Liver (tissue), 9 donors: ENCODE measurements around the gene SLC2A1. TPM values are rescaled to one million over a fixed set of nuclear protein-coding genes. Genes with fewer than 3 reads are reported as not detected.

Source experiments
- DNase-seq: peaks from one replicate; pipeline ENCODE4 v3.0.0-alpha.2; 2017; ENCODE audit warnings: low spot score
- H3K27ac ChIP-seq, 2 donors: one replicate each; pipeline ENCODE4 v1.7.0; 2013; ENCODE audit warnings: inconsistent platforms in 2 of 2, low read length in 2 of 2, control low read depth in 1 of 2, low read depth in 1 of 2, mild to moderate bottlenecking in 1 of 2
- H3K27me3 ChIP-seq, 4 donors: one replicate each; pipeline versions ENCODE4 v1.6.1 to v1.7.0; 2013; ENCODE audit warnings: low read length in 3 of 4, inconsistent platforms in 1 of 4, mild to moderate bottlenecking in 1 of 4, moderate library complexity in 1 of 4; ENCODE audit not compliant: control insufficient read depth in 4 of 4, insufficient read depth in 4 of 4
- H3K36me3 ChIP-seq, 4 donors: one replicate each; pipeline versions ENCODE4 v1.6.1 to v1.7.0; 2013; ENCODE audit warnings: low read length in 3 of 4, mild to moderate bottlenecking in 3 of 4, low read depth in 1 of 4, moderate library complexity in 1 of 4; ENCODE audit not compliant: control insufficient read depth in 4 of 4, insufficient read depth in 3 of 4
- H3K4me1 ChIP-seq, 4 donors: one replicate each; pipeline versions ENCODE4 v1.6.1 to v1.7.0; 2013; ENCODE audit warnings: low read length in 3 of 4, mild to moderate bottlenecking in 3 of 4, moderate library complexity in 1 of 4; ENCODE audit not compliant: control insufficient read depth in 4 of 4, insufficient read depth in 4 of 4
- H3K4me3 ChIP-seq, 3 donors: one replicate each; pipeline versions ENCODE4 v1.6.1 to v1.7.0; 2013; ENCODE audit warnings: low read length in 3 of 3, control low read depth in 1 of 3, low read depth in 1 of 3, mild to moderate bottlenecking in 1 of 3
- H3K9ac ChIP-seq, 2 donors: one replicate each; pipeline ENCODE4 v1.7.0; 2013; ENCODE audit warnings: low read length in 2 of 2, mild to moderate bottlenecking in 2 of 2, moderate library complexity in 2 of 2, control low read depth in 1 of 2, low read depth in 1 of 2
- H3K9me3 ChIP-seq, 4 donors: one replicate each; pipeline versions ENCODE4 v1.6.1 to v1.7.0; 2013; ENCODE audit warnings: low read length in 3 of 4; ENCODE audit not compliant: control insufficient read depth in 4 of 4
- ATF3 ChIP-seq: IDR thresholded peaks from 2 replicates; pipeline ENCODE4 v1.6.1; 2016; ENCODE audit warnings: antibody characterized with exemption
- EGR1 ChIP-seq, 2 donors: IDR thresholded peaks; 2 replicates each; pipeline ENCODE4 v1.6.1; 2016 to 2018; ENCODE audit warnings: antibody characterized with exemption in 2 of 2, low read depth in 2 of 2
- FOXA1 ChIP-seq: IDR thresholded peaks from 2 replicates; pipeline ENCODE4 v1.6.1; 2016; ENCODE audit warnings: antibody characterized with exemption
- FOXA2 ChIP-seq: IDR thresholded peaks from 2 replicates; pipeline ENCODE4 v1.6.1; 2016; ENCODE audit warnings: antibody characterized with exemption
- HNF4A ChIP-seq, 2 donors: conservative IDR thresholded peaks; 2 replicates each; pipeline ENCODE4 v1.6.1; 2016; ENCODE audit warnings: antibody characterized with exemption in 2 of 2, mild to moderate bottlenecking in 2 of 2
- HNF4G ChIP-seq: IDR thresholded peaks from 2 replicates; pipeline ENCODE4 v1.6.1; 2016; ENCODE audit warnings: antibody characterized with exemption
- MAX ChIP-seq: IDR thresholded peaks from 2 replicates; pipeline ENCODE4 v1.6.1; 2016; ENCODE audit warnings: antibody characterized with exemption
- NR2F2 ChIP-seq: IDR thresholded peaks from 2 replicates; pipeline ENCODE4 v1.6.1; 2016; ENCODE audit warnings: antibody characterized with exemption
- REST ChIP-seq: IDR thresholded peaks from 2 replicates; pipeline ENCODE4 v1.6.1; 2016; ENCODE audit warnings: antibody characterized with exemption, mild to moderate bottlenecking
- SP1 ChIP-seq: IDR thresholded peaks from 2 replicates; pipeline ENCODE4 v1.6.1; 2018; ENCODE audit warnings: antibody characterized with exemption, mild to moderate bottlenecking
- YY1 ChIP-seq: IDR thresholded peaks from 2 replicates; pipeline ENCODE4 v1.6.1; 2016; ENCODE audit warnings: antibody characterized with exemption, mild to moderate bottlenecking
- WGBS: extraction: QIAGEN DNeasy Blood & Tissue Kit; methylation state at CpG from one replicate; pipeline ENCODE4 v1.1.7; 2013; 5-methylcytosine and 5-hydroxymethylcytosine counted together
- polyA plus RNA-seq, 2 donors: library from polyadenylated mRNA; stranded (reverse) in 1 of 2; unstranded in 1 of 2; fragments of 200-250 nt in 1 of 2; fragments of >200 nt in 1 of 2; fragmentation: Nextera tagmentation in 1 of 2; extraction: Ambion mirVana in 1 of 2; gene quantifications; one replicate each; pipeline versions ENCODE4 v1.2.1 to v1.2.3, GENCODE V29; 2013 to 2015
- total RNA-seq, 2 donors: library from RNA; depleted of rRNA; stranded (reverse); fragments of >200 nt; gene quantifications; one replicate each; pipeline ENCODE4 v1.2.3, GENCODE V29; 2014
- donor health status: healthy.
- donor health status: healthy.
- donor health status: healthy.
- donor health status: healthy.
- donor health status: healthy.

The SLC2A1 gene
- total and polyA plus RNA-seq, 4 donors = 1.1 to 675 (median 3.0) TPM

- no peaks in the 10 kb centered on the region for H3K4me1 ChIP-seq
- H3K4me3 ChIP-seq = no peak overlapping the region
- no peak overlapping the region for H3K27ac ChIP-seq
- H3K9ac ChIP-seq = no peak overlapping the region
- peaks cover 0 to 3% (median 0%) of the 10 kb centered on the region in 4 donors for H3K27me3 ChIP-seq
- WGBS = 78% methylated on average over 14 of the region's 14 CpGs
- no peak for DNase-seq
- TF ChIP-seq FOXA2 (no peak), EGR1 (IDR thresholded peaks at IDR 0.05; ENCODE audit: low read depth in 2 of 2) (no peak), YY1 (no peak), ATF3 (no peak), FOXA1 (no peak), HNF4G (no peak)
- H3K9me3 ChIP-seq = no peaks in the 10 kb centered on the region
- no peaks in the 10 kb centered on the region for H3K36me3 ChIP-seq
Measured at GRCh38 chr1:42978317-42979035, 19.8 kb upstream of the SLC2A1 start.

- DNase-seq = no peak
- Histone ChIP-seq H3K4me3 (no peak overlapping the region), H3K9me3 (no peaks in the 10 kb centered on the region), H3K36me3 (no peaks in the 10 kb centered on the region), H3K27ac (no peak overlapping the region), H3K9ac (no peak overlapping the region), H3K27me3 (peaks cover 0 to 3% (median 0%) of the 10 kb centered on the region in 4 donors), H3K4me1 (no peaks in the 10 kb centered on the region)
- 87% methylated on average over 1 of the region's 1 CpG for WGBS
- no peak for TF ChIP-seq REST
- no peak for TF ChIP-seq HNF4G
- no peak for TF ChIP-seq MAX
- TF ChIP-seq NR2F2 = no peak
- TF ChIP-seq HNF4A (conservative IDR thresholded peaks at IDR 0.05) = no peak
Measured at GRCh38 chr1:42977653-42978052, 19.0 kb upstream of the SLC2A1 start.

- 86% methylated on average over 4 of the region's 4 CpGs for WGBS
- Histone ChIP-seq H3K36me3 (no peaks in the 10 kb centered on the region), H3K4me1 (no peaks in the 10 kb centered on the region), H3K27ac (no peak overlapping the region), H3K9me3 (no peaks in the 10 kb centered on the region), H3K4me3 (no peak overlapping the region), H3K27me3 (peaks cover 0 to 3% (median 0%) of the 10 kb centered on the region in 4 donors), H3K9ac (no peak overlapping the region)
- no peak for TF ChIP-seq SP1
- no peak for TF ChIP-seq HNF4G
- DNase-seq = no peak
Measured at GRCh38 chr1:42975561-42976225, 17.0 kb upstream of the SLC2A1 start.
